Right lobe of liver (tissue), 4 donors: ENCODE results near the gene TARBP1.

Experiments
- POLR2A ChIP-seq: fragments of 450-650 bp; IDR thresholded peaks from one replicate; pipeline ENCODE4 v1.6.1; 2017; ENCODE audit warnings: antibody characterized with exemption, mild to moderate bottlenecking
- TF ChIP-seq, protein P1 (sequence below), 4 donors: fragments of 200-600 bp in 3 of 4; fragments of 450-650 bp in 1 of 4; IDR thresholded peaks; one replicate each; pipeline versions ENCODE4 v1.5.1 to v1.8.0; 2016 to 2022; ENCODE audit warnings: antibody characterized with exemption in 4 of 4, mild to moderate bottlenecking in 2 of 4
- donor health status: DM: no; HTN: no; CAD: no.
- donor health status: DM: no; HTN: no; CAD: no.
- donor health status: DM: no; HTN: yes; CAD: no.

GRCh38 chr1:234434706-234435105, 44.3 kb downstream of the TARBP1 start:
- TF ChIP-seq, protein P1, sequence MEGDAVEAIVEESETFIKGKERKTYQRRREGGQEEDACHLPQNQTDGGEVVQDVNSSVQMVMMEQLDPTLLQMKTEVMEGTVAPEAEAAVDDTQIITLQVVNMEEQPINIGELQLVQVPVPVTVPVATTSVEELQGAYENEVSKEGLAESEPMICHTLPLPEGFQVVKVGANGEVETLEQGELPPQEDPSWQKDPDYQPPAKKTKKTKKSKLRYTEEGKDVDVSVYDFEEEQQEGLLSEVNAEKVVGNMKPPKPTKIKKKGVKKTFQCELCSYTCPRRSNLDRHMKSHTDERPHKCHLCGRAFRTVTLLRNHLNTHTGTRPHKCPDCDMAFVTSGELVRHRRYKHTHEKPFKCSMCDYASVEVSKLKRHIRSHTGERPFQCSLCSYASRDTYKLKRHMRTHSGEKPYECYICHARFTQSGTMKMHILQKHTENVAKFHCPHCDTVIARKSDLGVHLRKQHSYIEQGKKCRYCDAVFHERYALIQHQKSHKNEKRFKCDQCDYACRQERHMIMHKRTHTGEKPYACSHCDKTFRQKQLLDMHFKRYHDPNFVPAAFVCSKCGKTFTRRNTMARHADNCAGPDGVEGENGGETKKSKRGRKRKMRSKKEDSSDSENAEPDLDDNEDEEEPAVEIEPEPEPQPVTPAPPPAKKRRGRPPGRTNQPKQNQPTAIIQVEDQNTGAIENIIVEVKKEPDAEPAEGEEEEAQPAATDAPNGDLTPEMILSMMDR (IDR thresholded peaks at IDR 0.05) = no peak
- no peak for TF ChIP-seq POLR2A
